ENCODE measurements around the gene KAZN. TPM values are rescaled to one million over a fixed set of nuclear protein-coding genes. Genes with fewer than 3 reads are reported as not detected.

Gene KAZN
- total and polyA plus RNA-seq, 2 of the 8 experiments (the other 6 are each of a cell fraction or from before 2014, with no cell fraction given) = 3.7 to 11.8 TPM

DNA sequence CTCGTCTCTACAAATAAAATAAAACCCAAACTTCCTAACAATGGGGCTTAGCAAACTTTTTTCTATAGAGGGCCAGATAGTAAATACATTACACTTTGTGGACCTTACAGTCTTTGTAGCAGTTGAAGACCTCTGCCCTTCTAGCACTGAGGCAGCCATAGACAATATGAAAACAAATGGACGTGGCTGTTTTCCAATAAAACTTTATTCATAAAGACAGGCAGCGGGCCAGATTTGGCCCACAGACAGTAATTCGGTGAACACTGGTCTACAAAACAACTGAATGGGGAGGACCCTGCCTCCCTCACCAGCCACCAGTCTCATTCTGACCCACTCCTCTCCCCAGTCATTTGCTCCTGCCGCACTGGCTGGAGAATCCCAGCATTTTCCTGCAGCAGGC lies 162.3 kb downstream of the KAZN start:
- no peak overlapping the region for H3K4ac ChIP-seq (replicated peaks; ENCODE audit: insufficient read length, low read depth, low read length)
- H3K79me1 ChIP-seq (ENCODE audit: low read depth, low read length) = no peaks in the 10 kb centered on the region
- no peak overlapping the region for H3K14ac ChIP-seq (ENCODE audit: insufficient read length)
- H2BK15ac ChIP-seq (ENCODE audit: low read length) = no peak overlapping the region
- H3K23ac ChIP-seq (ENCODE audit: insufficient read length) = no peak overlapping the region
- H3K9me3 ChIP-seq (ENCODE audit: insufficient read depth in 2 of 2, low read depth in 1 of 2, low read length in 1 of 2) = no peaks in the 10 kb centered on the region; a peak in 2 of 4 replicates
- ChIA-PET CTCF (ENCODE audit: partially characterized antibody) (no interaction called here), POLR2A (ENCODE audit: partially characterized antibody) (interaction anchor here (1.5 kb wide), 1 partner anchor 31 kb away, joined by 4 read pairs; no protein-coding TSS in a partner anchor)
- H3K9ac ChIP-seq (replicated peaks in 1 of 4; ENCODE audit: extremely low read depth in 1 of 4, low read depth in 3 of 4, low read length in 3 of 4) = no peak overlapping the region
- no peak overlapping the region for H3K18ac ChIP-seq (ENCODE audit: extremely low read depth, low read length)
- no peaks in the 10 kb centered on the region; a peak in 1 of 7 replicates for H3K27me3 ChIP-seq (replicated peaks in 1 of 4; ENCODE audit: control insufficient read depth in 3 of 4, extremely low read depth in 1 of 4, insufficient read depth in 3 of 4, low read length in 3 of 4)
- H3K27ac ChIP-seq (ENCODE audit: low read depth, low read length) = no peak overlapping the region
- no peak overlapping the region for H4K5ac ChIP-seq (ENCODE audit: insufficient read length, low read depth, low read length)
- no peak overlapping the region for H4K91ac ChIP-seq (replicated peaks; ENCODE audit: insufficient read length, low read length)
- FAIRE-seq (no peak), DNase-seq (ENCODE audit: low read depth in 1 of 2, low spot score in 2 of 2) (no peak)
- H3K4me2 ChIP-seq (ENCODE audit: insufficient read depth in 1 of 2, low read depth in 2 of 2, low read length in 2 of 2) = no peak overlapping the region
- no peak overlapping the region for H2AFZ ChIP-seq (ENCODE audit: low read length)
- WGBS, 2 experiments (ENCODE audit: extremely low coverage in 1 of 2, insufficient coverage in 1 of 2, insufficient read length in 1 of 2, insufficient replicate concordance in 2 of 2, low coverage in 1 of 2, low lambda C conversion rate in 2 of 2, missing lambda C conversion rate in 1 of 2) = 88% methylated on average over 5 of the region's 5 CpGs; no CpG with 5 or more reads in 1 of the 2 experiments
- no peaks in the 10 kb centered on the region for H4K20me1 ChIP-seq (replicated peaks in 1 of 2; ENCODE audit: control insufficient read depth in 1 of 2, insufficient read depth in 2 of 2, low read length in 2 of 2)
- no peak overlapping the region for H2BK20ac ChIP-seq (ENCODE audit: low read length)
- no peak overlapping the region for H3K56ac ChIP-seq (replicated peaks; ENCODE audit: insufficient read length, low read depth, low read length)
- no peak overlapping the region for H4K8ac ChIP-seq (ENCODE audit: extremely low read depth, insufficient read depth, low read length)
- no peak overlapping the region for H3K4me3 ChIP-seq (ENCODE audit: extremely low read depth in 1 of 4, insufficient read depth in 2 of 4, low read depth in 3 of 4, low read length in 4 of 4)
- no peak overlapping the region for H2BK5ac ChIP-seq (ENCODE audit: low read depth, low read length)
- no peak overlapping the region for H2BK120ac ChIP-seq (replicated peaks; ENCODE audit: low read depth, low read length)
- H3K36me3 ChIP-seq (ENCODE audit: control insufficient read depth in 2 of 4, insufficient read depth in 4 of 4, low read length in 3 of 4) = no peaks in the 10 kb centered on the region
- H2AK5ac ChIP-seq (ENCODE audit: low read depth, low read length) = no peak overlapping the region
- H2BK12ac ChIP-seq (ENCODE audit: low read depth, low read length) = no peak overlapping the region
- no peaks in the 10 kb centered on the region for H3K23me2 ChIP-seq (ENCODE audit: low read depth, low read length)
- H3K4me1 ChIP-seq (replicated peaks in 1 of 4; ENCODE audit: control insufficient read depth in 3 of 4, insufficient read depth in 4 of 4, low read length in 3 of 4) = peaks cover 1 to 17% (median 6%) of the 10 kb centered on the region in 4 experiments; a peak in 5 of 7 replicates
- no peaks in the 10 kb centered on the region for H3K79me2 ChIP-seq (ENCODE audit: control insufficient read depth in 1 of 2, insufficient read depth in 2 of 2, low read length in 2 of 2)
- TF ChIP-seq HDAC2 (IDR thresholded peaks at IDR 0.05; ENCODE audit: borderline replicate concordance in 1 of 2, low read depth in 2 of 2, low read length in 2 of 2) (no peak), ZNF274 (IDR thresholded peaks at IDR 0.05; ENCODE audit: borderline replicate concordance, extremely low read depth, low read length) (no peak), CTBP2 (IDR thresholded peaks at IDR 0.05; ENCODE audit: borderline replicate concordance, insufficient read depth, insufficient read length, low read length) (no peak), SP4 (IDR thresholded peaks at IDR 0.05; ENCODE audit: low read length) (no peak), JUND (IDR thresholded peaks at IDR 0.05; ENCODE audit: low read length) (no peak), KDM4A (IDR thresholded peaks at IDR 0.05; ENCODE audit: low read depth, low read length, severe bottlenecking) (no peak), CHD1 (IDR thresholded peaks at IDR 0.05; ENCODE audit: low read depth, low read length) (no peak), CBX8 (IDR thresholded peaks at IDR 0.05; ENCODE audit: borderline replicate concordance, low read depth, low read length) (no peak), JUN (IDR thresholded peaks at IDR 0.05; ENCODE audit: low read depth, low read length) (no peak), SUZ12 (IDR thresholded peaks at IDR 0.05; ENCODE audit: low read length) (no peak), CHD2 (IDR thresholded peaks at IDR 0.05; ENCODE audit: low read length) (no peak), SIRT6 (IDR thresholded peaks at IDR 0.05; ENCODE audit: low read length) (no peak)
- TF ChIP-seq, protein P1, sequence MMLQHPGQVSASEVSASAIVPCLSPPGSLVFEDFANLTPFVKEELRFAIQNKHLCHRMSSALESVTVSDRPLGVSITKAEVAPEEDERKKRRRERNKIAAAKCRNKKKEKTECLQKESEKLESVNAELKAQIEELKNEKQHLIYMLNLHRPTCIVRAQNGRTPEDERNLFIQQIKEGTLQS (IDR thresholded peaks at IDR 0.05; ENCODE audit: insufficient read depth, low read depth, low read length) = no peak
